HepG2 (cell line): ENCODE results near the gene SLC25A36.

ENCODE experiments used
- CEBPZ ChIP-seq: IDR thresholded peaks from 2 replicates; pipeline ENCODE4 v1.6.1; 2012; ENCODE audit warnings: low read length, improper control_type of control experiment
- HNF1A ChIP-seq, 2 experiments: sonication (generic) in 1 of 2; formaldehyde crosslinking in 1 of 2; IDR thresholded peaks; 2 replicates each; pipeline versions ENCODE4 v1.4.0 to v1.6.1; 2016 to 2020; ENCODE audit warnings: borderline replicate concordance in 1 of 2, low read depth in 1 of 2, mild to moderate bottlenecking in 1 of 2, missing genetic modification reagents in 1 of 2
- MAFK ChIP-seq, 2 experiments: IDR thresholded peaks in 1 of 2; conservative IDR thresholded peaks in 1 of 2; 2 replicates each; pipeline ENCODE4 v1.6.1; 2011; ENCODE audit warnings: improper control_type of control experiment in 2 of 2, low read length in 2 of 2
- PATZ1 ChIP-seq: sonication (generic); formaldehyde crosslinking; IDR thresholded peaks from 2 replicates; pipeline ENCODE4 v1.4.0; 2020; ENCODE audit warnings: missing genetic modification reagents
- RAD21 ChIP-seq: fragments of 450-650 bp; formaldehyde crosslinking; IDR thresholded peaks from 2 replicates; pipeline ENCODE4 v1.5.0; 2020; ENCODE audit warnings: mild to moderate bottlenecking
- SIN3A ChIP-seq: IDR thresholded peaks from 2 replicates; pipeline ENCODE4 v1.6.1; 2011; ENCODE audit warnings: low read depth, mild to moderate bottlenecking, control low read depth, low read length, borderline replicate concordance
- TAF1 ChIP-seq: sonication (generic); formaldehyde crosslinking; IDR thresholded peaks from 2 replicates; pipeline ENCODE4 v1.4.0; 2020; ENCODE audit warnings: missing genetic modification reagents
- TEAD3 ChIP-seq: optimal IDR thresholded peaks from 2 replicates; pipeline ENCODE3; 2016; ENCODE audit warnings: borderline replicate concordance
- ZKSCAN1 ChIP-seq: fragments of 150-350 bp; IDR thresholded peaks from 2 replicates; pipeline ENCODE4 v1.6.1; 2014; ENCODE audit warnings: low read length
- ZNF740 ChIP-seq: sonication (generic); formaldehyde crosslinking; IDR thresholded peaks from 2 replicates; pipeline ENCODE4 v1.4.0; 2020; ENCODE audit warnings: missing genetic modification reagents
- TF ChIP-seq, protein P1 (sequence below): sonication (generic); formaldehyde crosslinking; IDR thresholded peaks from 2 replicates; pipeline ENCODE4 v1.5.0; 2020; ENCODE audit warnings: mild to moderate bottlenecking, missing genetic modification reagents, moderate library complexity
- TF ChIP-seq, protein P2 (sequence below), 2 experiments: IDR thresholded peaks; 2 replicates each; pipeline ENCODE4 v1.6.1; 2011 to 2012; ENCODE audit warnings: low read length in 2 of 2, borderline replicate concordance in 1 of 2, low read depth in 1 of 2, mild to moderate bottlenecking in 1 of 2, moderate library complexity in 1 of 2

- TF ChIP-seq, protein P1, sequence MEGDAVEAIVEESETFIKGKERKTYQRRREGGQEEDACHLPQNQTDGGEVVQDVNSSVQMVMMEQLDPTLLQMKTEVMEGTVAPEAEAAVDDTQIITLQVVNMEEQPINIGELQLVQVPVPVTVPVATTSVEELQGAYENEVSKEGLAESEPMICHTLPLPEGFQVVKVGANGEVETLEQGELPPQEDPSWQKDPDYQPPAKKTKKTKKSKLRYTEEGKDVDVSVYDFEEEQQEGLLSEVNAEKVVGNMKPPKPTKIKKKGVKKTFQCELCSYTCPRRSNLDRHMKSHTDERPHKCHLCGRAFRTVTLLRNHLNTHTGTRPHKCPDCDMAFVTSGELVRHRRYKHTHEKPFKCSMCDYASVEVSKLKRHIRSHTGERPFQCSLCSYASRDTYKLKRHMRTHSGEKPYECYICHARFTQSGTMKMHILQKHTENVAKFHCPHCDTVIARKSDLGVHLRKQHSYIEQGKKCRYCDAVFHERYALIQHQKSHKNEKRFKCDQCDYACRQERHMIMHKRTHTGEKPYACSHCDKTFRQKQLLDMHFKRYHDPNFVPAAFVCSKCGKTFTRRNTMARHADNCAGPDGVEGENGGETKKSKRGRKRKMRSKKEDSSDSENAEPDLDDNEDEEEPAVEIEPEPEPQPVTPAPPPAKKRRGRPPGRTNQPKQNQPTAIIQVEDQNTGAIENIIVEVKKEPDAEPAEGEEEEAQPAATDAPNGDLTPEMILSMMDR (CRISPR knock-in tag) = no peak
- no peak for TF ChIP-seq TEAD3 (CRISPR knock-in tag)
- TF ChIP-seq HNF1A (IDR thresholded peaks at IDR 0.05; ENCODE audit: low read depth) = no peak
- TF ChIP-seq HNF1A (CRISPR knock-in tag; IDR thresholded peaks at IDR 0.05; ENCODE audit: borderline replicate concordance) = no peak
- no peak for TF ChIP-seq ZKSCAN1
- no peak for TF ChIP-seq SIN3A
- TF ChIP-seq CEBPZ = no peak
- no peak for TF ChIP-seq MAFK (conservative IDR thresholded peaks at IDR 0.05 in 1 of 2, IDR thresholded peaks at IDR 0.05 in 1 of 2; ENCODE audit: low read length in 2 of 2)
- no peak for TF ChIP-seq PATZ1 (CRISPR knock-in tag)
- TF ChIP-seq TAF1 (CRISPR knock-in tag) = no peak
- no peak for TF ChIP-seq RAD21 (CRISPR knock-in tag)
- TF ChIP-seq ZNF740 = no peak
- TF ChIP-seq, protein P2, sequence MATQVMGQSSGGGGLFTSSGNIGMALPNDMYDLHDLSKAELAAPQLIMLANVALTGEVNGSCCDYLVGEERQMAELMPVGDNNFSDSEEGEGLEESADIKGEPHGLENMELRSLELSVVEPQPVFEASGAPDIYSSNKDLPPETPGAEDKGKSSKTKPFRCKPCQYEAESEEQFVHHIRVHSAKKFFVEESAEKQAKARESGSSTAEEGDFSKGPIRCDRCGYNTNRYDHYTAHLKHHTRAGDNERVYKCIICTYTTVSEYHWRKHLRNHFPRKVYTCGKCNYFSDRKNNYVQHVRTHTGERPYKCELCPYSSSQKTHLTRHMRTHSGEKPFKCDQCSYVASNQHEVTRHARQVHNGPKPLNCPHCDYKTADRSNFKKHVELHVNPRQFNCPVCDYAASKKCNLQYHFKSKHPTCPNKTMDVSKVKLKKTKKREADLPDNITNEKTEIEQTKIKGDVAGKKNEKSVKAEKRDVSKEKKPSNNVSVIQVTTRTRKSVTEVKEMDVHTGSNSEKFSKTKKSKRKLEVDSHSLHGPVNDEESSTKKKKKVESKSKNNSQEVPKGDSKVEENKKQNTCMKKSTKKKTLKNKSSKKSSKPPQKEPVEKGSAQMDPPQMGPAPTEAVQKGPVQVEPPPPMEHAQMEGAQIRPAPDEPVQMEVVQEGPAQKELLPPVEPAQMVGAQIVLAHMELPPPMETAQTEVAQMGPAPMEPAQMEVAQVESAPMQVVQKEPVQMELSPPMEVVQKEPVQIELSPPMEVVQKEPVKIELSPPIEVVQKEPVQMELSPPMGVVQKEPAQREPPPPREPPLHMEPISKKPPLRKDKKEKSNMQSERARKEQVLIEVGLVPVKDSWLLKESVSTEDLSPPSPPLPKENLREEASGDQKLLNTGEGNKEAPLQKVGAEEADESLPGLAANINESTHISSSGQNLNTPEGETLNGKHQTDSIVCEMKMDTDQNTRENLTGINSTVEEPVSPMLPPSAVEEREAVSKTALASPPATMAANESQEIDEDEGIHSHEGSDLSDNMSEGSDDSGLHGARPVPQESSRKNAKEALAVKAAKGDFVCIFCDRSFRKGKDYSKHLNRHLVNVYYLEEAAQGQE (IDR thresholded peaks at IDR 0.05; ENCODE audit: borderline replicate concordance in 1 of 2, low read depth in 1 of 2, low read length in 2 of 2) = no peak
These were observed 73.8 kb downstream of the SLC25A36 start for GRCh38 chr3:141015481-141015880.
